NCI-H2196 (cell line): ENCODE results near the gene ZACN.
A peak's percentile ranks its signal among the peaks of the same experiment; 100 is the strongest.
"Not testable (repeated sequence)": the region's sequence is repeated elsewhere in the genome, so short reads cannot be mapped to it uniquely, and the experiment has no call there.

Experiments used
- DNase-seq: peaks from one replicate; lab custom pipeline; 2025; ENCODE audit not compliant: unreplicated experiment; lab: John Stamatoyannopoulos, UW

Gene ZACN

GRCh38 chr17:76078860-76079534 lies at the start of gene ZACN:
Gene ZACN, plus strand, starts transcription at chr17:76079182. Its CDS starts 83 bp downstream, at chr17:76079265.
- no peak for DNase-seq

DNA sequence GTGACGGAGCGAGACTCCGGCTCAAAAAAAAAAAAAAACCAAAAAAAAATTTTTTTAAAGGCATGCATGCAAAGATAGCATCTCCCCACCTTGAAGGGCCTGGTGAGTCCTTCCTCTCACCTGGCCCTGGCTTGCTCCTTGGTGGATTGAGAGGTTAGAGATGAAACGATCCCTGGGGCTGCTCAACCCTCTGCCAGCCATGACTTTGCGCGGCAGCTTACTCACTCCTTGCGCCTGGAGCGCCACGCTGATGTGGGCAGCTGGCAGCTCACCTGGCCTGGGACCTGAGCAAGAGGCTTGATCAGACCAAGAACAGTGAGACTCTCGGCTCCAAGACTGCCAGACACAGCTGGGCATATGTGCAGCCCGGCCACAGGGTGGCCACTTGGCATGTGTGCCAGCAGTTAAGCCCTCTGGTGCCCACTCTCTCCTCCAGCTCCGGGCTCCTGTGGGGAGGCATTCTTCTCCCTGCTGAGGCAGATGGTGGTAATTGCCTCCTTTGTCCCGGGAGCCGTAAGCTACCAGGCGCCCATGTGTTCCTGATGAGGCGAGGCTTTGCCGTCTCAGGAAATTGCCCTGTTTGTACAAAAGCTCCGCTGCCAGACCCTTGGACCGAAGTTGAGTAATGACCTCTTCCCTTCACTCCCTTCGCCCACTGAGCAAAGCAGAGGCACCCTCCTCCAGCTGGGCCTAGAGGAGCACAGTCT lies 46.8 kb upstream of the ZACN start:
- DNase-seq, result no peak

GRCh38 chr17:76032780-76033108 lies 46.2 kb upstream of the ZACN start:
- no peak for DNase-seq

GRCh38 chr17:76033139-76033538 lies 45.8 kb upstream of the ZACN start:
- DNase-seq, result no peak

DNA sequence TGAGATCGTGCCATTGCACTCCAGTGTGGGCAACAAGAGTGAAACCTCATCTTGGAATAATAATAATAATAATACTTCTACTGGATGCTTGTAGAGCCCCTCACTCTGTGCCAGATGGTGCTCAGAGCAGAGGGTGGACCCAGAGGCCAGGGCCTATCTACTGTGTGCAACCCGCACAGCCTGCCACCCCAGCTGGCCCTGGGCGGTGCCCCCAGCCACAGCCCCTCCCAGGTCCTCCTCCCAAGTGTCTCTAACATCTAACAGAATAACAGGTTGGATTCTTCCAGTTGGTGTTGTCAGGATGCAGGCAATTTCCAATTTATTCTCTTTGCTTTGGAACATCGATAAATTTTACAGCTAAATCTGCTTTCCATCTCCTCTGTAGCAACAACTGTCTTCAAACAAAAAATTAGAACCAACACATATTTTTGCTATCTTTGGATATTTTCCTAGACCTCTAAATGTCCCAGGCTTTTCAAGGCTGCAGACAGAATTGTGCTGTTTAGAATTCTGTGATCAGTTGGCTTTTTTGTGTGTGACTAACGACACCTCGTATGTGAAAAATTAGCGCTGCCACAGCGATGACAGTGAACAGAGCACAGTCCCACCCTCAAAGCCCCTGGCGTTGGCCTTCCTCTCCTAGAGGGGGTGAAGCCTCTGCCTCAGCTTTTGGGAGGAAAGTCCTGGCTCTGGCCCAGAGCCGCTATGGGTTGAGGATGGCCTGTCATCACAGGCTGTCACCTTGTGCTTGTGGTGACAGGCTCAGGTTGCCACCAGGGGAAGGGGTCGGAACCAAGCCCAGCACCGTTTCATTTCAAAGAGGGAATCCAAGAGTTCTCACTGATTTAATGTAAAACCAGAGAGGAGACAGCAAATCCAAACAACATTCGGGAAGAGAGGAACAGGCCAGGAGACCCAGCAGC lies 44.3 kb upstream of the ZACN start:
- no peak for DNase-seq

DNA sequence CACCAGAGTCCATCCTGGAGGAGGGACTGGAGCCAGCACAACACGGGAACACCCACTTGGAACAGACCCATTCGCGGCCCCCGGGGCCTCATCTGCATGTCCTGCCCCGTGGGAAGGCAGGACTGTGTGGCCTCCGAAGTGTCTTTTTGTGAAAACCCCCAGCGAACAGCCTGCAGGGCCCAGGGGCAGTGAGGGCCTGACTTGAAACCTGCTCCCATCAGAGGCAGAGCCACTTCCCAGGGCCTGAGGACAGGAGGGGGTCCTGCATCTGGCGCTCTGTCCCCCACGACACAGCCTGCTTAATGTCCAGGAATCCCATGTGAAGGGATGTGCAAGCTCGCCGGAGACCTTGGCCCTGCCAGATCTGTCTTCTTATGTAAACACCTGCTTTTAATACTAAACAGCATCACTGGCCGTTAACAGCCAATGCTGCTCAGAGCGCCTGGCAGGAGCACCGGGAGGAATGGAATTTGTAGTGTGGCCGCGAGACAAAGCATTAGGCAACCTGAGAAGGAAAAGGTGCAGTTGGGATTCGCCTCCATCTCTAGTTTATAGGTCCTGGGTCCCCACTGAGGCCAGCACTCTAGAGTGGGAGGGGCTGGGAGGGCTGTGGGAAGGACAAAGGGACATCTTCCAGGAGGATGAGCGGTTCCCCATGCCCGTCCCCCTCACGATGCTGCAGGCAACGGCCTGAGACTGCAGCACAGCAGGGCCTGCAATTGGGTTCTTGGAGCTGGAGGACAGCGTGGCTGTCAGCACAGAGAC lies 42.3 kb upstream of the ZACN start:
- peak; percentile 56 for DNase-seq

DNA sequence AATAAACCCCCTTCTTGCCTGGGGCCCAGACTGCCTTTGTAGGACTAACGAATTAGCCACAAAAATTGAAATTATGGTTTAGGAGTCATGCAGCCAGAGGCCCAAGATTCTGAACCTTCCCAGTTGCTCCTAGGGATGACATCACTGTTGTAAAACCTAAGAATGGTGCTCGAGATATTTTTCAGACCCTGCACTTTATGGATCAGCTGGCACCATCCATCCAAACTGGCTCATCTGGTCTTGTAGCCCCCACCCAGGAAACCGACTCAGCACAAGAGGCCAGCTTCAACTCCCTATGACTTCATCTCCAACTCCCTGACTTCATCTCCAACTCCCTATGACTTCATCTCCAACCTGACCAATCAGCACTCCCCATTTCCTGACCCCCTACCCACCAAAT lies 40.9 kb upstream of the ZACN start:
- no peak for DNase-seq

DNA sequence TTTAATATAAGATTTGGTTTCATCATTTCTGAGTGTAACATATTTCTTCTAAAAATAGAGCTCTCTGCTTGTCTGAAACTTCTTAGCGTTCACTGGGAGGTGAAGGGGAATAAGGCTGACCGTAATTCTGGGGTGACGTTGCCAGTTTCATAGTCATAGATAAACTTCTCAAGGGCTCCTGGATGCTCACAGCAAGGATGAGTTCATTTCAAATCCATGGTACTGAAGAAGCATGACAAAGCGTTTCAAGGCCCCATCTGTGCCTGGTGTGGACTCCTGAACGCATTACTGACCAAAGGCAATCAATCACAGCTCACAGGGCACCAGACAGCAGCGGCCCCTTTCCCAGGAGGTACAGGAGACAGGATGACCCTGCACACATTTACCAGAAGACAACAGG lies 39.9 kb upstream of the ZACN start:
- no peak for DNase-seq

GRCh38 chr17:76040376-76040775 lies 38.6 kb upstream of the ZACN start:
- no peak for DNase-seq

- DNase-seq, result not testable (repeated sequence)
Observed at GRCh38 chr17:76042868-76043267, 36.1 kb upstream of the ZACN start.

GRCh38 chr17:76044475-76045007 lies 34.4 kb upstream of the ZACN start:
- not testable (repeated sequence) for DNase-seq

GRCh38 chr17:76046064-76046463 lies 32.9 kb upstream of the ZACN start:
- no peak for DNase-seq

DNA sequence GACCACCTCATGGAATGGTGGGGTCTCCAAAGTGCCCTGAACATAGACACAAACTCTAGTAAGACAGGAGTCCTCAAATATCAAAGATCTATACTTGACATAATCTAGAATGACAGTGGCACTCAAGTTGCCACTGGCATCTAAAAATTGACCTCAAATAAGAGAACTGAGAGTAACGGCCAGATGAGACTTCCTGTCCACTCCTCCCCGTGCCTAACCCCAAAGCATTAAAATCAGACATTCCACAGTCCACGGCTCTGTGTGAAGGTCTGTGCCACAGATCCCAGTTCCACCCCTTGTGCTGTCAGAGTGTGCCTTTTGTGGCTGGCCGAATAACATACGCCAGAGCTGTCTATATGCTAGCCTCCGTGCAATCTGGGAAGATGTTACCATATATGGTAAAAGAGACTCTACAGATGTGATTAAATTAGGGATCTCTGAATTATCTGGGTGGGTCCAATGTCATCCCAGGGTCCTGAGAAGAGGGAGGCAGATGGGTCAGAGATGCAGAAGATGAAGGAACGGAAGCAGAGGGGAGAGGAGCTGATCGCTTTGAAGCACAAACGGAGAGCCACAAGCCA lies 30.9 kb upstream of the ZACN start:
- no peak for DNase-seq

DNA sequence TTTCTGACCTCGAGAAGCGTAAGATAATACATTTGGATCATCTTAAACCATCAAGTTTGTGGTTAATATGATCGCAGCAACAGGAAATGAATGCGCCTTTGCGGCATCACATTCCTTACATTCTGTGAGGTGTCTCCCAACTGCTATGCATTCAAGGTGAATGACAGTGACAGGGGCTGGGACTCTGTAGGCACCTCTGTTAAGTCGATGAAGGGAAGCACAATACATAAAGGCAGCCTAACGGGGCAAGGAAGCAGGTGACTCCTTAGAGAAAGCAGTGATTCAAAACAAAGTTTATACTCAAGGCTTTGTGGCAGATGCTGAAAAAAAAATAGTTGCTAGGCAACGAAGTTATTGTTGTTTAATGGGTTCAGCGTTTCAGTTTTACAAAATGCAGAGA lies 30.3 kb upstream of the ZACN start:
- DNase-seq, result no peak

DNA sequence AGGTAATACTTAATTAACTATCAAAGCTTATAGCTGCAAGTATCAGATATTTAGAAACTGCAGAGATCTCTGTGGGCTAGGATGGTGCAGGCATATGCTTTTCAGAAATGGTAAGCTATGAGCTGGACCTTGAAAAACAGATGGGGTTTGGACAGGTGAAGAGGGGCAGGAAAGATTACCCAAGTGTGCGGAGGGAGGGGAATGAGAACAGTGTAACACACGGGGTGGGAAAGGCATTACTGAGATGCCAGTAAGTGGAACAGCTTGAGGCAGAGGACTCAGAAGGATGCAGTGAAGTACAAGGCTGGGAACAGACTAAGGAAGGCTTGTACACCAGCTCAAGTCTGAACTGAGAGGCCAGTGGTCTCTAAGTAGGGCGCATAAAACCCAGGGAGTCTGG lies 29.7 kb upstream of the ZACN start:
- DNase-seq, result no peak

GRCh38 chr17:76049836-76050537 lies 29.0 kb upstream of the ZACN start:
- DNase-seq, result no peak

- no peak for DNase-seq
Observed at GRCh38 chr17:76050538-76051467, 28.2 kb upstream of the ZACN start.

DNA sequence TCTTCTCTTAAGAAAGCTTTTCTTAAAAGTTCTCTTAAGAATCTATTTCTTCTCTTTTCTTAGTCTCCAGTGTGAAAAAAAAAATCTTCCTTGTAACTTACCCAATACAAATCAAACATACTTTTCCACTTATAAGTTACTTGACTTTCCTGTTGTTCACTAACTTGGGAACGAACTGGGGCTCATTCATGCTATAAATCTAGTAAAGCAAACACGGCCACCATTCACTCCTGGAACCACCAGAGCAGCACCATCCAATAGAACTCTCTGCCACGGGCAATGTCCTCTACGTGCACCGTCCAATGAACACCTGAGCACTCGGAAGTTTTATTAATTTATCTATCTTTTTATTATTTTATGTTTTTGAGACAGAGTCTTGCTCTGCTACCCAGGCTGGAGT lies 27.4 kb upstream of the ZACN start:
- no peak for DNase-seq
